Astrocyte of the cerebellum (primary cell): ENCODE results near the gene WNK4.

Experiments
- DNase-seq: peaks from one replicate; pipeline ENCODE4 v3.0.0-alpha.2; 2011; ENCODE audit warnings: low read depth
- H3K4me3 ChIP-seq: 2 replicates; pipeline ENCODE4 v1.5.1; 2011; ENCODE audit warnings: mild to moderate bottlenecking, low read depth, low read length, moderate library complexity
- in situ Hi-C: cut with HindIII; loops from 2 replicates; pipeline ENCODE4 v1.10.0; 2017; ENCODE audit warnings: low sequenced_read_pairs
- TF ChIP-seq, protein P1 (sequence below): IDR thresholded peaks from 2 replicates; pipeline ENCODE4 v1.5.1; 2012; ENCODE audit warnings: low read length, low read depth, moderate library complexity, mild to moderate bottlenecking; ENCODE audit errors: missing control alignments

WNK4 gene

DNA sequence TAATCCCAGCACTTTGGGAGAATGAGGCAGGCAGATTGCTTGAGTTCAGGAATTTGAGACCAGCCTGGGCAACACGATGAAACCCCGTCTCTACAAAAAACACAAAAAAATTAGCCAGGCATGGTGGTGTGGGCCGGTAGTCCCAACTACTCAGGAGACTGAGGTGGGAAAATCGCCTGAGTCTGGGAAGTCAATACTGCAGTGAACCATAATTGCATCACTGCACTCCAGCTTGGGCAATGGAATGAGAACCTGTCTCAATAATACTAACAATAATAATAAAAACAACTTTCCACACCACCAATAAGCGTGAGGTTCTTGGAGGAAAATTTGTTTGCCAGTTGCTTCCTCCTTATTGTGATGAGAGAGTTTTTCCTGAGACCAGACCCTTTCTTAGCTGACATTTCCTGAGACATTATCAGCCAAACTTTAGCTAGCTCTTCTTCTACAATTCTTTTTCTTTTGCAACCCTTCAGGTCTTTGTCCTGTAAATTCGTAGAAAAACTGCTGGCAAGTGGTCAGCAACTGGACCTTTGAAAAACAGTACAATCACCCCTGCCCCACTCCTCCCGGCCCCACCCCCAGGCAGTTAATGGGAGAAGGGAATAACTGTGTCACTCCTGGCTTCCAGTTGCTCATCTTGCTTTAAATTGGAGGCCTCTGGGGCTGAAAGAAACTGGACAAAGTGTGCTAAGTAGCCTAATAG, 32.1 kb upstream of the WNK4 start:
- no peak for DNase-seq
- TF ChIP-seq, protein P1, sequence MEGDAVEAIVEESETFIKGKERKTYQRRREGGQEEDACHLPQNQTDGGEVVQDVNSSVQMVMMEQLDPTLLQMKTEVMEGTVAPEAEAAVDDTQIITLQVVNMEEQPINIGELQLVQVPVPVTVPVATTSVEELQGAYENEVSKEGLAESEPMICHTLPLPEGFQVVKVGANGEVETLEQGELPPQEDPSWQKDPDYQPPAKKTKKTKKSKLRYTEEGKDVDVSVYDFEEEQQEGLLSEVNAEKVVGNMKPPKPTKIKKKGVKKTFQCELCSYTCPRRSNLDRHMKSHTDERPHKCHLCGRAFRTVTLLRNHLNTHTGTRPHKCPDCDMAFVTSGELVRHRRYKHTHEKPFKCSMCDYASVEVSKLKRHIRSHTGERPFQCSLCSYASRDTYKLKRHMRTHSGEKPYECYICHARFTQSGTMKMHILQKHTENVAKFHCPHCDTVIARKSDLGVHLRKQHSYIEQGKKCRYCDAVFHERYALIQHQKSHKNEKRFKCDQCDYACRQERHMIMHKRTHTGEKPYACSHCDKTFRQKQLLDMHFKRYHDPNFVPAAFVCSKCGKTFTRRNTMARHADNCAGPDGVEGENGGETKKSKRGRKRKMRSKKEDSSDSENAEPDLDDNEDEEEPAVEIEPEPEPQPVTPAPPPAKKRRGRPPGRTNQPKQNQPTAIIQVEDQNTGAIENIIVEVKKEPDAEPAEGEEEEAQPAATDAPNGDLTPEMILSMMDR, result no peak
- in situ Hi-C loops, result no loop called here
- no peak overlapping the region for H3K4me3 ChIP-seq

- H3K4me3 ChIP-seq, result no peak overlapping the region
Observed at GRCh38 chr17:42748908-42749798, 31.3 kb upstream of the WNK4 start.

DNA sequence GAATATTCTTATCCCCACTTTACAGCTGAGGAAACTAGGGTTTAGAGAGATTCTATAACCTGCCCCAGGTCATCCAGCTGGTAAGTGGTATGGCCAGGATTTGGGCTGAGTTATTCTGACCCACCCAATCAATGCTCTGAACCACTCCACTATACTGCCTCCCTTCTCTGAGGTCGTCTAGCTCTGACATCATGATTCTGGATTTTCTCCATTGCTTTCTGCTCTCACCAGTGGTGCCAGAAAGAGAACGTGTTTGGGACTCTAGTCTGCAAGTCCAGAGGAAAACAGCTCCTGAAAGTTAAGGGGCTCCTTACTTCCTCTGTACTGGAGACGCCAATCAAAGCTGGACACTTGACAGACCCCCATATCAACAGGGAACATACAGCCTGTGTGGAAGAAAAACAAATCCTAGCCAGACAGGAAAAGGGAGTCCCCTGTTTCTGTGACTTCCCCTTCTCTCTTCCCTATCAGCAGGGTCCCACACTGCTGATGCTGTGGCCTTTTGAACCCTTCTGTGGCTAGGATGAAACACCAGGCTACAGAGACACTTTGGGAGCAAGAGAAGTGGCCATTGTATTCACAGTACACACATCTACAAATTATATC, 29.6 kb upstream of the WNK4 start:
- in situ Hi-C loops, result no loop called here
- TF ChIP-seq, protein P1, result no peak
- no peak for DNase-seq
- H3K4me3 ChIP-seq, result no peak overlapping the region

More at GRCh38 chr17:42748908-42749798, 31.3 kb upstream of the WNK4 start:
- in situ Hi-C loops, result no loop called here
- TF ChIP-seq, protein P1, result no peak
- no peak for DNase-seq

GRCh38 chr17:42751628-42752027, 28.8 kb upstream of the WNK4 start:
- no peak overlapping the region for H3K4me3 ChIP-seq
- in situ Hi-C loops, result no loop called here
- DNase-seq, result no peak
- TF ChIP-seq, protein P1, result no peak

DNA sequence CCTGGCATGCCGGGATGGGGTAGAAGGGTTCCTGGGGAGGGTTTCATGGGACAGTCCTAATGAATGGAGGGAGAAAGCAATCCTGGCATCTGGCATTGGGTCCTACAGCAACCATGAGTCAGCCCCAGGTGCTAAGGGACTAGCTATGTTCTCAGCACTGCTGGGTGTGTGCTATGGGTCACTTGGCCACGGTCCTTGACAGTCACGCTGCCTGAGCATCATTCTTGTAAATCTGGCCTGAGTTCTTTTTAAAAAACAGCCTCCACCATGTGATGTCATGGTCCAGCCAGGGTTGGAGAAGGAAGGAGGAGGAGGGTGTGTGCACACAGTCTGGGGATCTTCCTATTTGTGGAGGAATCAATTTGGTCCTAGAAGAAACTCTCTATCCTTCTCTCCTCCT, 25.6 kb upstream of the WNK4 start:
- TF ChIP-seq, protein P1, result no peak
- H3K4me3 ChIP-seq, result no peak overlapping the region
- no peak for DNase-seq
- in situ Hi-C loops, result no loop called here

DNA sequence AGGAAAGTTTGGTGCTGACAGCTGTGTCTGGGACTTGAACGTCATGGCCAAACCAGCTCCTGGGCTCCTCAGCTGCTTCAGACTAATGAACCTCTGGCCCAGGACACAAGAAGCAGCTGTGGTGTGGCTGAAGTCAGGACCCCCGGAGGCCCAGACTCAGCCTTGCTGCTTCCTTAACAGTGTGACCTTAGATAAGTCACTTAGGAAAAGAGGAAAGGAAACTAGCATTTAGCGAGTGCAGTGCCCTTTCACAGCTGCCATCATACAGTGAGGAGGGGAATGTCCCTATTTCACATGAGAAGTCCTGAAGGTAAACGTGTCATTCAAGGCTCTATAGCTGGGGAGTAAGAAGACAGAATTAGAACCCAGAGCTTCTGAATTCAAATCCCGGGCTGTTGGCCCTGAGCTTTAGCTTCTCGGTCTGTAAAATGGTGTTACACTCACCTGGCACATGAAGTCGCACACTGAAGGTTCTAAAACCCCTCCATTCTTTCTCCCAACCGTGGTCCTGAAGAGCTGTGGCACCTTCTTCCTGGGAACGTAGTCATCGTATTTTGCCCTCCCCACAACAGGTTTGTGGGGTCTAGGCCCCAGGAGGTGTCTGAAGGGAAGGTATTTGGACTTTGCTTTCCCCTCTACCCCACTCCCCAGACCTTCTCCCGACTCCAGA, 20.3 kb upstream of the WNK4 start:
- in situ Hi-C loops, result no loop called here
- no peak overlapping the region for H3K4me3 ChIP-seq
- no peak for DNase-seq
- TF ChIP-seq, protein P1, result no peak
